Common myeloid progenitor, CD34-positive (primary cell): ENCODE results near the gene ANKRD34A.

Source experiments
- CTCF ChIA-PET: fragments of 350-600 bp; sonication (Branson Sonifier 250); formaldehyde crosslinking; loops from one replicate; lab custom pipeline; 2021; ENCODE audit warnings: antibody characterized with exemption; lab: Charles Lee
- POLR2A ChIA-PET: fragments of 350-600 bp; sonication (Branson Sonifier 250); formaldehyde crosslinking; loops from one replicate; lab custom pipeline; 2021; ENCODE audit warnings: antibody characterized with exemption; lab: Charles Lee
- DNase-seq, 3 donors: peaks; one replicate each; pipeline versions ENCODE4 v3.0.0 to v3.0.0-alpha.2; 2013
- H3K27ac ChIP-seq, 2 experiments: 1 replicate in 1 of 2; 2 replicates in 1 of 2; pipeline ENCODE4 v1.7.0; 2013; ENCODE audit warnings: inconsistent platforms in 2 of 2, low read length in 2 of 2, mild to moderate bottlenecking in 2 of 2, low read depth in 1 of 2, moderate library complexity in 1 of 2; ENCODE audit not compliant: severe bottlenecking in 2 of 2, insufficient read depth in 1 of 2, poor library complexity in 1 of 2
- H3K27me3 ChIP-seq, 5 experiments: replicated peaks in 2 of 5; 1 replicate in 3 of 5; 2 replicates in 2 of 5; pipeline versions ENCODE4 v1.6.1 to v1.7.0; 2013; ENCODE audit warnings: low read length in 4 of 5, mild to moderate bottlenecking in 2 of 5, moderate library complexity in 2 of 5, inconsistent platforms in 1 of 5; ENCODE audit not compliant: insufficient read depth in 5 of 5, control insufficient read depth in 4 of 5
- H3K36me3 ChIP-seq, 4 experiments: 1 replicate in 2 of 4; 2 replicates in 2 of 4; pipeline versions ENCODE4 v1.6.1 to v1.7.0; 2013; ENCODE audit warnings: low read length in 3 of 4, control low read depth in 1 of 4, mild to moderate bottlenecking in 1 of 4; ENCODE audit not compliant: control insufficient read depth in 4 of 4, insufficient read depth in 4 of 4
- H3K4me1 ChIP-seq, 4 experiments: 1 replicate in 3 of 4; 2 replicates in 1 of 4; pipeline versions ENCODE4 v1.6.1 to v1.7.1; 2013; ENCODE audit warnings: low read length in 3 of 4, mild to moderate bottlenecking in 3 of 4, control low read depth in 1 of 4, inconsistent platforms in 1 of 4, moderate library complexity in 1 of 4; ENCODE audit not compliant: control insufficient read depth in 4 of 4, insufficient read depth in 4 of 4; ENCODE audit errors: control extremely low read depth in 1 of 4
- H3K4me3 ChIP-seq, 7 experiments: 1 replicate in 4 of 7; 2 replicates in 3 of 7; pipeline versions ENCODE4 v1.5.1 to v1.7.0; 2013; ENCODE audit warnings: mild to moderate bottlenecking in 7 of 7, low read length in 6 of 7, moderate library complexity in 6 of 7, inconsistent platforms in 2 of 7, low read depth in 2 of 7, control low read depth in 1 of 7; ENCODE audit not compliant: insufficient read depth in 4 of 7, control insufficient read depth in 1 of 7; ENCODE audit errors: extremely low read depth in 1 of 7
- H3K9me3 ChIP-seq, 5 experiments: 1 replicate in 4 of 5; 2 replicates in 1 of 5; pipeline versions ENCODE4 v1.6.1 to v1.7.1; 2013; ENCODE audit warnings: low read length in 4 of 5, mild to moderate bottlenecking in 2 of 5, inconsistent platforms in 1 of 5, low read depth in 1 of 5, moderate library complexity in 1 of 5; ENCODE audit not compliant: control insufficient read depth in 4 of 5, insufficient read depth in 2 of 5; ENCODE audit errors: control extremely low read depth in 1 of 5
- WGBS: methylation state at CpG from one replicate; pipeline ENCODE4 v1.1.5; 2013; ENCODE audit not compliant: insufficient coverage; 5-methylcytosine and 5-hydroxymethylcytosine counted together

The ANKRD34A gene

GRCh38 chr1:145978854-145979745 lies 14.7 kb upstream of the ANKRD34A start:
- H3K27me3 ChIP-seq = no peaks in the 10 kb centered on the region
- ChIA-PET POLR2A (interaction anchor here (0.8 to 2.7 kb wide), 6 partner anchors 17 to 61 kb away, joined by 4 to 10 read pairs (median 4); partner anchors contain the start of genes LIX1L, PEX11B and TXNIP), CTCF (interaction anchor here (1.0 to 10.6 kb wide), 16 partner anchors 11 to 133 kb away, joined by 3 to 242 read pairs (median 10); partner anchors contain the start of genes ANKRD34A, HJV, LIX1L and NUDT17)
- peaks cover 0 to 6% (median 3%) of the 10 kb centered on the region in 4 experiments for H3K36me3 ChIP-seq
- H3K27ac ChIP-seq = peak overlapping the region; percentile 77 to 94
- H3K4me3 ChIP-seq = peak overlapping the region in 6 of 7 experiments; percentile 23 to 50 (median 34)
- no peaks in the 10 kb centered on the region for H3K9me3 ChIP-seq
- WGBS = 22% methylated on average over 7 of the region's 9 CpGs
- peaks cover 34 to 53% (median 46%) of the 10 kb centered on the region in 4 experiments for H3K4me1 ChIP-seq
- DNase-seq = peak; percentile 94 to 97 (median 97)

GRCh38 chr1:145978471-145978853 lies 14.1 kb upstream of the ANKRD34A start:
- peak overlapping the region in 3 of 7 experiments; percentile 28 to 40 (median 39) for H3K4me3 ChIP-seq
- ChIA-PET POLR2A (interaction anchor here (2.7 kb wide), 1 partner anchor 29 kb away, joined by 10 read pairs; no protein-coding TSS in a partner anchor), CTCF (interaction anchor here (1.0 to 10.6 kb wide), 13 partner anchors 10 to 131 kb away, joined by 3 to 242 read pairs (median 11); partner anchors contain the start of genes ANKRD34A, NUDT17, PEX11B and POLR3GL)
- no peaks in the 10 kb centered on the region for H3K27me3 ChIP-seq
- no peaks in the 10 kb centered on the region for H3K9me3 ChIP-seq
- no peak for DNase-seq
- H3K27ac ChIP-seq = peak overlapping the region; percentile 77 to 94
- peaks cover 34 to 51% (median 46%) of the 10 kb centered on the region in 4 experiments for H3K4me1 ChIP-seq
- peaks cover 0 to 6% (median 3%) of the 10 kb centered on the region in 4 experiments for H3K36me3 ChIP-seq

GRCh38 chr1:145977486-145978470 lies 13.4 kb upstream of the ANKRD34A start:
- H3K4me3 ChIP-seq = peak overlapping the region in 3 of 7 experiments; percentile 28 to 43 (median 31)

GRCh38 chr1:145977016-145977415 lies 12.6 kb upstream of the ANKRD34A start:
- WGBS = 92% methylated on average over 5 of the region's 5 CpGs
- H3K4me1 ChIP-seq = peaks cover 34 to 43% (median 41%) of the 10 kb centered on the region in 4 experiments
- H3K4me3 ChIP-seq = peak overlapping the region in 1 of 7 experiments; percentile 43
- no peak for DNase-seq
- POLR2A ChIA-PET = interaction anchor here (1.1 kb wide), 1 partner anchor 30 kb away, joined by 6 read pairs; no protein-coding TSS in a partner anchor
- no peaks in the 10 kb centered on the region for H3K9me3 ChIP-seq
- H3K27me3 ChIP-seq = no peaks in the 10 kb centered on the region
- peaks cover 0 to 6% (median 3%) of the 10 kb centered on the region in 4 experiments for H3K36me3 ChIP-seq
- CTCF ChIA-PET = interaction anchor here (0.9 to 10.6 kb wide), 19 partner anchors 9 to 130 kb away, joined by 3 to 242 read pairs (median 6); partner anchors contain the start of genes ANKRD34A, NUDT17, PIAS3 and POLR3GL
- H3K27ac ChIP-seq = no peak overlapping the region

More at GRCh38 chr1:145977486-145978470, 13.4 kb upstream of the ANKRD34A start:
- H3K36me3 ChIP-seq = peaks cover 0 to 6% (median 3%) of the 10 kb centered on the region in 4 experiments
- ChIA-PET POLR2A (interaction anchor here (1.1 to 2.7 kb wide), 2 partner anchors 29 to 30 kb away, joined by 6 to 10 read pairs; no protein-coding TSS in a partner anchor), CTCF (interaction anchor here (0.9 to 10.6 kb wide), 20 partner anchors 8 to 131 kb away, joined by 3 to 242 read pairs (median 6); partner anchors contain the start of genes ANKRD34A, NUDT17, PIAS3 and POLR3GL)
- 41% methylated on average over 5 of the region's 9 CpGs for WGBS
- no peaks in the 10 kb centered on the region for H3K27me3 ChIP-seq
- peak overlapping the region in 1 of 2 experiments; percentile 94 for H3K27ac ChIP-seq
- peak; percentile 87 to 93 (median 90) for DNase-seq
- H3K4me1 ChIP-seq = peaks cover 34 to 46% (median 43%) of the 10 kb centered on the region in 4 experiments
- no peaks in the 10 kb centered on the region for H3K9me3 ChIP-seq

- H3K4me1 ChIP-seq = peaks cover 28 to 34% (median 34%) of the 10 kb centered on the region in 4 experiments
- no peaks in the 10 kb centered on the region for H3K9me3 ChIP-seq
- POLR2A ChIA-PET = no interaction called here
- H3K4me3 ChIP-seq = no peak overlapping the region
- H3K27me3 ChIP-seq = no peaks in the 10 kb centered on the region
- H3K36me3 ChIP-seq = peaks cover 0 to 6% (median 3%) of the 10 kb centered on the region in 4 experiments
- CTCF ChIA-PET = interaction anchor here (5.2 to 10.6 kb wide), 3 partner anchors 11 to 37 kb away, joined by 47 to 242 read pairs (median 126); partner anchors contain the start of genes ANKRD34A, POLR3GL and TXNIP
- WGBS = 100% methylated on average over 4 of the region's 4 CpGs
- no peak for DNase-seq
- no peak overlapping the region for H3K27ac ChIP-seq
Observed at GRCh38 chr1:145975216-145975615, 10.8 kb upstream of the ANKRD34A start.

- H3K4me3 ChIP-seq = no peak overlapping the region
- H3K36me3 ChIP-seq = peaks cover 0 to 6% (median 3%) of the 10 kb centered on the region in 4 experiments
- no peaks in the 10 kb centered on the region for H3K9me3 ChIP-seq
- no peak for DNase-seq
- ChIA-PET POLR2A (no interaction called here), CTCF (interaction anchor here (5.2 to 10.6 kb wide), 3 partner anchors 11 to 38 kb away, joined by 47 to 242 read pairs (median 126); partner anchors contain the start of genes ANKRD34A, POLR3GL and TXNIP)
- H3K27ac ChIP-seq = no peak overlapping the region
- WGBS = 93% methylated on average over 7 of the region's 7 CpGs
- H3K27me3 ChIP-seq = no peaks in the 10 kb centered on the region
- H3K4me1 ChIP-seq = peaks cover 23 to 30% (median 29%) of the 10 kb centered on the region in 4 experiments
Observed at GRCh38 chr1:145974721-145975120, 10.3 kb upstream of the ANKRD34A start.
